HEK293 (cell line): Measurements from ENCODE around the gene CCDC12.

Experiments used
- CTCF ChIA-PET: fragments of 350-600 bp; formaldehyde crosslinking; extraction: SDS; loops from one replicate; lab custom pipeline; 2021; ENCODE audit warnings: antibody characterized with exemption; lab: Yijun Ruan, JAX
- POLR2A ChIA-PET: fragments of 300-600 bp; formaldehyde crosslinking; extraction: SDS; loops from one replicate; lab custom pipeline; 2020; ENCODE audit warnings: antibody characterized with exemption, inconsistent platforms; lab: Yijun Ruan, JAX
- H3K27ac ChIP-seq: fragments of 200-500 bp; sonication (Bioruptor generic); 2 replicates; pipeline ENCODE4 v1.5.1; 2014; ENCODE audit warnings: low read depth, low read length, control low read depth, inconsistent platforms; ENCODE audit errors: extremely low read depth
- H3K36me3 ChIP-seq, 2 experiments: fragments of 200-500 bp in 1 of 2; sonication (Bioruptor generic) in 1 of 2; 1 replicate in 1 of 2; 2 replicates in 1 of 2; pipeline ENCODE4 v1.5.1; 2014 to 2017; ENCODE audit warnings: inconsistent platforms in 2 of 2, low read length in 2 of 2; ENCODE audit not compliant: control insufficient read depth in 2 of 2, insufficient read depth in 1 of 2
- H3K4me1 ChIP-seq: fragments of 200-500 bp; sonication (Bioruptor generic); 2 replicates; pipeline ENCODE4 v1.5.1; 2014; ENCODE audit warnings: mild to moderate bottlenecking, low read length, inconsistent platforms; ENCODE audit not compliant: control insufficient read depth, insufficient read depth
- H3K4me3 ChIP-seq: 2 replicates; pipeline ENCODE4 v1.5.1; 2011; ENCODE audit warnings: low read depth, mild to moderate bottlenecking, control low read depth, low read length, moderate library complexity
- H3K9me3 ChIP-seq: fragments of 200-500 bp; sonication (Bioruptor generic); 2 replicates; pipeline ENCODE4 v1.5.1; 2014; ENCODE audit warnings: low read depth, low read length, inconsistent platforms; ENCODE audit not compliant: control insufficient read depth, insufficient read depth
- GLIS2 ChIP-seq: fragments of 450-650 bp; formaldehyde crosslinking; IDR thresholded peaks from 2 replicates; pipeline ENCODE4 v1.5.1; 2016; ENCODE audit warnings: missing biosample characterization, missing genetic modification characterization
- OSR2 ChIP-seq: fragments of 450-650 bp; formaldehyde crosslinking; IDR thresholded peaks from 2 replicates; pipeline ENCODE4 v1.5.1; 2016; ENCODE audit warnings: missing biosample characterization, missing genetic modification characterization
- SCRT1 ChIP-seq: fragments of 450-650 bp; formaldehyde crosslinking; IDR thresholded peaks from 2 replicates; pipeline ENCODE4 v1.5.1; 2016; ENCODE audit warnings: missing biosample characterization, missing genetic modification characterization, borderline replicate concordance
- SCRT2 ChIP-seq: fragments of 450-650 bp; formaldehyde crosslinking; IDR thresholded peaks from 2 replicates; pipeline ENCODE4 v1.5.1; 2016; ENCODE audit warnings: missing biosample characterization, missing genetic modification characterization
- TRIM28 ChIP-seq: IDR thresholded peaks from 2 replicates; pipeline ENCODE4 v1.6.1; 2011; ENCODE audit warnings: low read length, control low read depth, borderline replicate concordance
- YY1 ChIP-seq: fragments of 450-650 bp; formaldehyde crosslinking; IDR thresholded peaks from 2 replicates; pipeline ENCODE4 v1.5.1; 2018; ENCODE audit warnings: missing biosample characterization, missing genetic modification characterization
- YY2 ChIP-seq: fragments of 450-650 bp; formaldehyde crosslinking; IDR thresholded peaks from 2 replicates; pipeline ENCODE4 v1.5.1; 2016; ENCODE audit warnings: missing biosample characterization, missing genetic modification characterization
- ZBTB17 ChIP-seq: fragments of 450-650 bp; formaldehyde crosslinking; IDR thresholded peaks from 2 replicates; pipeline ENCODE4 v1.5.1; 2016; ENCODE audit warnings: missing biosample characterization, missing genetic modification characterization
- ZBTB6 ChIP-seq: fragments of 450-650 bp; formaldehyde crosslinking; IDR thresholded peaks from 2 replicates; pipeline ENCODE4 v1.5.1; 2017; ENCODE audit warnings: missing biosample characterization, missing genetic modification characterization
- ZEB2 ChIP-seq: fragments of 450-650 bp; formaldehyde crosslinking; IDR thresholded peaks from 2 replicates; pipeline ENCODE4 v1.5.1; 2016; ENCODE audit warnings: missing biosample characterization, missing genetic modification characterization
- ZIC2 ChIP-seq: fragments of 450-650 bp; formaldehyde crosslinking; IDR thresholded peaks from 2 replicates; pipeline ENCODE4 v1.5.1; 2016; ENCODE audit warnings: missing biosample characterization, missing genetic modification characterization
- ZNF121 ChIP-seq: fragments of 450-650 bp; formaldehyde crosslinking; IDR thresholded peaks from 2 replicates; pipeline ENCODE4 v1.5.1; 2016; ENCODE audit warnings: missing biosample characterization, missing genetic modification characterization
- ZNF138 ChIP-seq: fragments of 450-650 bp; formaldehyde crosslinking; IDR thresholded peaks from 2 replicates; pipeline ENCODE4 v1.5.1; 2016; ENCODE audit warnings: missing biosample characterization, missing genetic modification characterization, borderline replicate concordance
- ZNF2 ChIP-seq: fragments of 450-650 bp; formaldehyde crosslinking; IDR thresholded peaks from 2 replicates; pipeline ENCODE4 v1.5.1; 2016; ENCODE audit warnings: missing biosample characterization, missing genetic modification characterization
- ZNF202 ChIP-seq: fragments of 450-650 bp; formaldehyde crosslinking; IDR thresholded peaks from 2 replicates; pipeline ENCODE4 v1.5.1; 2016; ENCODE audit warnings: missing biosample characterization, missing genetic modification characterization, borderline replicate concordance
- ZNF366 ChIP-seq: fragments of 450-650 bp; formaldehyde crosslinking; conservative IDR thresholded peaks from 2 replicates; pipeline ENCODE4 v1.5.1; 2016; ENCODE audit warnings: missing biosample characterization, missing genetic modification characterization
- ZNF629 ChIP-seq: fragments of 450-650 bp; formaldehyde crosslinking; IDR thresholded peaks from 2 replicates; pipeline ENCODE4 v1.5.1; 2017; ENCODE audit warnings: missing biosample characterization, missing genetic modification characterization
- ZNF645 ChIP-seq: fragments of 450-650 bp; formaldehyde crosslinking; IDR thresholded peaks from 2 replicates; pipeline ENCODE4; 2016; ENCODE audit warnings: missing biosample characterization, missing genetic modification characterization
- ZNF664 ChIP-seq: fragments of 450-650 bp; formaldehyde crosslinking; IDR thresholded peaks from 2 replicates; pipeline ENCODE4 v1.5.1; 2016; ENCODE audit warnings: missing biosample characterization, missing genetic modification characterization
- ZNF692 ChIP-seq: fragments of 450-650 bp; formaldehyde crosslinking; IDR thresholded peaks from 2 replicates; pipeline ENCODE4 v1.5.1; 2016; ENCODE audit warnings: missing biosample characterization, missing genetic modification characterization
- ZNF707 ChIP-seq: fragments of 450-650 bp; formaldehyde crosslinking; IDR thresholded peaks from 2 replicates; pipeline ENCODE4 v1.5.1; 2016; ENCODE audit warnings: missing biosample characterization, missing genetic modification characterization
- ZNF768 ChIP-seq: fragments of 450-650 bp; formaldehyde crosslinking; IDR thresholded peaks from 2 replicates; pipeline ENCODE4 v1.5.1; 2018; ENCODE audit warnings: missing biosample characterization, mild to moderate bottlenecking, missing genetic modification characterization
- TF ChIP-seq, protein P1 (sequence below): fragments of 450-650 bp; formaldehyde crosslinking; conservative IDR thresholded peaks from 2 replicates; pipeline ENCODE4 v1.5.1; 2016; ENCODE audit warnings: low read depth, missing biosample characterization, missing genetic modification characterization

CCDC12 gene

GRCh38 chr3:46948830-46949671 is 27.5 kb downstream of the CCDC12 start:
- ChIA-PET POLR2A (no interaction called here), CTCF (interaction anchor here (1.1 kb wide), 1 partner anchor 13 kb away, joined by 3 read pairs; no protein-coding TSS in a partner anchor)
- Histone ChIP-seq H3K4me1 (peaks cover 8% of the 10 kb centered on the region), H3K27ac (peak overlapping the region; percentile 5; the same call in 1 of the 2 replicates), H3K9me3 (no peaks in the 10 kb centered on the region), H3K36me3 (peaks cover 0 to 18% of the 10 kb centered on the region in 2 experiments; a peak in 1 of 3 replicates)
- peak; percentile 62 for TF ChIP-seq ZIC2 (tag by site-specific recombination)
- TF ChIP-seq ZNF664 (tag by site-specific recombination), result no peak
- TF ChIP-seq, all 188 proteins: peak for 1
- H3K4me3 ChIP-seq, result no peak overlapping the region

GRCh38 chr3:46947981-46948791 is 28.4 kb downstream of the CCDC12 start:
- CTCF ChIA-PET, result interaction anchor here (1.1 to 1.3 kb wide), 2 partner anchors 12 kb away, joined by 3 to 8 read pairs; no protein-coding TSS in a partner anchor
- TF ChIP-seq ZNF692 (tag by site-specific recombination) (peak; percentile 65; the same call in 1 of the 2 replicates), TRIM28 (peak; percentile 46; the same call in 1 of the 2 replicates), YY1 (tag by site-specific recombination) (no peak), ZNF202 (tag by site-specific recombination) (no peak), SCRT1 (tag by site-specific recombination) (peak; percentile 17; the same call in 1 of the 2 replicates), ZIC2 (tag by site-specific recombination) (peak; percentile 86), OSR2 (tag by site-specific recombination) (peak; percentile 89), YY2 (no peak), ZNF768 (tag by site-specific recombination) (no peak), ZNF629 (peak; percentile 71), SCRT2 (tag by site-specific recombination) (peak; percentile 82), ZNF707 (no peak), ZNF121 (tag by site-specific recombination) (no peak), ZEB2 (tag by site-specific recombination) (no peak), ZNF2 (tag by site-specific recombination) (no peak), ZNF645 (tag by site-specific recombination) (no peak), ZBTB17 (tag by site-specific recombination) (peak; percentile 45; the same call in 1 of the 2 replicates), GLIS2 (tag by site-specific recombination) (no peak), ZNF366 (0 out of 2 replicates have a peak, but pooled peaks have one; percentile 18), ZNF138 (no peak), ZBTB6 (tag by site-specific recombination) (no peak)
- TF ChIP-seq, protein P1, sequence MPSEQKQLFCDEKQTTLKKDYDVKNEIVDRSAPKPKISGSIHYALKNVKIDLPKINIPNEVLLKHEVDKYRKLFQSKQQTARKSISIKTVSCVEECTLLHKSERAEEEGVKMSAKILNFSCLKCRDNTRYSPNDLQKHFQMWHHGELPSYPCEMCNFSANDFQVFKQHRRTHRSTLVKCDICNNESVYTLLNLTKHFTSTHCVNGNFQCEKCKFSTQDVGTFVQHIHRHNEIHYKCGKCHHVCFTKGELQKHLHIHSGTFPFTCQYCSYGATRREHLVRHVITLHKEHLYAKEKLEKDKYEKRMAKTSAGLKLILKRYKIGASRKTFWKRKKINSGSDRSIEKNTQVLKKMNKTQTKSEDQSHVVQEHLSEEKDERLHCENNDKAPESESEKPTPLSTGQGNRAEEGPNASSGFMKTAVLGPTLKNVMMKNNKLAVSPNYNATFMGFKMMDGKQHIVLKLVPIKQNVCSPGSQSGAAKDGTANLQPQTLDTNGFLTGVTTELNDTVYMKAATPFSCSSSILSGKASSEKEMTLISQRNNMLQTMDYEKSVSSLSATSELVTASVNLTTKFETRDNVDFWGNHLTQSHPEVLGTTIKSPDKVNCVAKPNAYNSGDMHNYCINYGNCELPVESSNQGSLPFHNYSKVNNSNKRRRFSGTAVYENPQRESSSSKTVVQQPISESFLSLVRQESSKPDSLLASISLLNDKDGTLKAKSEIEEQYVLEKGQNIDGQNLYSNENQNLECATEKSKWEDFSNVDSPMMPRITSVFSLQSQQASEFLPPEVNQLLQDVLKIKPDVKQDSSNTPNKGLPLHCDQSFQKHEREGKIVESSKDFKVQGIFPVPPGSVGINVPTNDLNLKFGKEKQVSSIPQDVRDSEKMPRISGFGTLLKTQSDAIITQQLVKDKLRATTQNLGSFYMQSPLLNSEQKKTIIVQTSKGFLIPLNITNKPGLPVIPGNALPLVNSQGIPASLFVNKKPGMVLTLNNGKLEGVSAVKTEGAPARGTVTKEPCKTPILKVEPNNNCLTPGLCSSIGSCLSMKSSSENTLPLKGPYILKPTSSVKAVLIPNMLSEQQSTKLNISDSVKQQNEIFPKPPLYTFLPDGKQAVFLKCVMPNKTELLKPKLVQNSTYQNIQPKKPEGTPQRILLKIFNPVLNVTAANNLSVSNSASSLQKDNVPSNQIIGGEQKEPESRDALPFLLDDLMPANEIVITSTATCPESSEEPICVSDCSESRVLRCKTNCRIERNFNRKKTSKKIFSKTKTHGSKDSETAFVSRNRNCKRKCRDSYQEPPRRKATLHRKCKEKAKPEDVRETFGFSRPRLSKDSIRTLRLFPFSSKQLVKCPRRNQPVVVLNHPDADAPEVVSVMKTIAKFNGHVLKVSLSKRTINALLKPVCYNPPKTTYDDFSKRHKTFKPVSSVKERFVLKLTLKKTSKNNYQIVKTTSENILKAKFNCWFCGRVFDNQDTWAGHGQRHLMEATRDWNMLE (tag by site-specific recombination), result no peak

More at GRCh38 chr3:46947981-46948791, 28.4 kb downstream of the CCDC12 start:
- H3K9me3 ChIP-seq, result no peaks in the 10 kb centered on the region
- POLR2A ChIA-PET, result interaction anchor here (0.5 to 1.2 kb wide), 2 partner anchors 13 to 28 kb away, joined by 3 to 9 read pairs; no protein-coding TSS in a partner anchor
- H3K36me3 ChIP-seq, result peaks cover 0 to 18% of the 10 kb centered on the region in 2 experiments; a peak in 1 of 3 replicates
- H3K4me3 ChIP-seq, result no peak overlapping the region
- peaks cover 8% of the 10 kb centered on the region for H3K4me1 ChIP-seq
- H3K27ac ChIP-seq, result peak overlapping the region; percentile 5; the same call in 1 of the 2 replicates
